HK-2 (cell line): ENCODE measurements around the gene CFAP251.
A peak's percentile ranks its signal among the peaks of the same experiment; 100 is the strongest.
"Not testable (repeated sequence)": the region's sequence is repeated elsewhere in the genome, so short reads cannot be mapped to it uniquely, and the experiment has no call there.

Source experiments
- DNase-seq: peaks from one replicate; pipeline ENCODE4 v3.0.0-alpha.2; 2018; ENCODE audit not compliant: unreplicated experiment

CFAP251 gene

DNA sequence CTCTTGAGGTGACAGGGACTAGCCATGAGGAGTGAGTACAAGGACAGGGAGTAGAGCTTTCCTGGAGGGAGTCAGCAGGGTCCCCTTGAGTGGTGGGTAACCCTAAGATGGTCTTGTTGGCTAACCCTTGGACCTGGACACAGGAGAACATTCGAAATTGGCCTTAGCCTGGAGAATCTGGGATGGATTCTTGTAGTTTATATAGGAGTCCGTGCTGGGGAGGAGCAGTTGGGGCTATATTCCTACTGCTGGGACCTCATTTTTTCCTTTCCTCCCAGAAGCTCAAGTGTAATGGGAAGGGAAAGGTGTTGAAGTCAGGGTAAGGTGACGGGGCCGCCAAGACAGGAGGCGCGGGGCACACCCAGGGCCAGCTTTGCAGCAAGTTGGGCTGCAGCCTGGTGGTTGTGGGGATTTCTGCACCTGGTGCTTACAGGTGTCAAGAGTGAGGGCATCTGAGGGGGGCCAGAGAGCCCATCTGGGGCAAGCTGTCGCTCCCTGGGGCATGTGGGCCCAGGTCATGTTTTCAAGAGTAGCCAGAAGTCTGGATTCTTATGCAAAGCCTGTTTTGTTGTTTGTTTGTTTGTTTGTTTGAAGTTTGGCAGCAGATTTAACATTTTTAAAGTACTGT lies 108.4 kb downstream of the CFAP251 start:
- no peak for DNase-seq

DNA sequence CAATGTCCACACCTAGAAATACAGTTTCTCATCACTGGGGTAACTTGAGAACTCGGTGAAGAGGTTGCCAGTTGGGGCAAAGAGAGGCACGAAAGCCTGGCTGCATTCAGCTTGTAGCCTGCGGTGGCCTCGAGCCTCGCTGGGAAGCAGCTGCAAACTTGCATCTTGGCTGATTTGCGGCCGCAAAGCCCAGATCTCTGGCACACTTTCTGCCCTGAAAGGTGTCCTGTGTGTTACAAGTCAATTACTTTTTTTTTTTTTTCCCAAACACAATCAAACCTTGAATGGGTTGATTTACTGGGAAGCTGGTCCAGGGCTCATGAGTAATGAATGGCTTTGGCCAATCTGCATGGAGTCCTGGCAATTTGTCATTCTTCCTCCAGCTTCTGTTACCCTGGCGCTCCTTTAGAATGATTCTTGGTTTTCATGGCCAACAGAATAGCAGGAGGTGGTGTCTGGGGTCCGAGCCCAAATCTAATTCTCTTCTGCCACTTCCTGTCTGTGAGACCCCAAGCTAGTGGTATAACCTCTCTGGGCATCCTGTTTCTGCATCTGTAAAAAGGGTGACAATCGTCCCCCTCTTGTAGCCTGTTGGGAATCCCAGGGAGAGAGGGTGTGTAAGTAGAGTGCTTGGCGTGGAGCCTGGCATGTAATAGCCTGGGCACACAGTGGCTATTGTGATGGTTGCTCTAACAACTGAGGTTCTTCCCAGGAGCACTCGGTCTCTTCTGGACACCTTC lies 109.9 kb downstream of the CFAP251 start:
- no peak for DNase-seq

DNA sequence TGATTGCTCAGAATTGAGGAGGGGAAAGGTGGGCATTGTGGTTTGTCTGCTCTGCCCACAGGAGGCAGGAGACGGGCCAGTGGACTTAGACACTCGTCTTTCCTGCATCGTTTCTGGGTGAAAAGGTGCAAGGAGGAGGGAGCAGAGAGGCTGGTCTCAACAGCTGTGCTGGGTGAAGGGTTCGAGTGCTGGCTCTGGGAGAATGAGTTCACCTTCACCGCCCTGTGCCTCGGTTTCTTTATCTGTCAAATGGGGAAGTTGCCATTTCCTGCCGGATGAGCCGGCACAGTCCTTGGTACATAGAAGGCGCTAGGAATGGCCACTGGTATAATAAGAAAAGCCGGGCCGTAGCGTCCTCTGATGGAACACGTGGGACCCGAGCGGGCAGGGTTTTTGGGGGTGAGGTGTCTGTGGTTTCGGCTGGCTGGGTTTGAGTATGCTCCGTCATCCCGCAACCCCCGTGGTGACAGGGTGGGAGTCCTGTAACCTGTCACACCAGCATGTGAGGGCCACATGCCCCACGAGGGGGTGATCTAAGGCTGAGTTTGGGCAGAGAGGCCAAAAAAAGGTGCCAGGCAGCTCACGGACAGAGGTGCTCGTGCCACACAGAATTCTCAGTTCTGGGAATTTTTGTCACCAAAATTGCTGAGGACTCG lies 110.6 kb downstream of the CFAP251 start:
- no peak for DNase-seq

DNA sequence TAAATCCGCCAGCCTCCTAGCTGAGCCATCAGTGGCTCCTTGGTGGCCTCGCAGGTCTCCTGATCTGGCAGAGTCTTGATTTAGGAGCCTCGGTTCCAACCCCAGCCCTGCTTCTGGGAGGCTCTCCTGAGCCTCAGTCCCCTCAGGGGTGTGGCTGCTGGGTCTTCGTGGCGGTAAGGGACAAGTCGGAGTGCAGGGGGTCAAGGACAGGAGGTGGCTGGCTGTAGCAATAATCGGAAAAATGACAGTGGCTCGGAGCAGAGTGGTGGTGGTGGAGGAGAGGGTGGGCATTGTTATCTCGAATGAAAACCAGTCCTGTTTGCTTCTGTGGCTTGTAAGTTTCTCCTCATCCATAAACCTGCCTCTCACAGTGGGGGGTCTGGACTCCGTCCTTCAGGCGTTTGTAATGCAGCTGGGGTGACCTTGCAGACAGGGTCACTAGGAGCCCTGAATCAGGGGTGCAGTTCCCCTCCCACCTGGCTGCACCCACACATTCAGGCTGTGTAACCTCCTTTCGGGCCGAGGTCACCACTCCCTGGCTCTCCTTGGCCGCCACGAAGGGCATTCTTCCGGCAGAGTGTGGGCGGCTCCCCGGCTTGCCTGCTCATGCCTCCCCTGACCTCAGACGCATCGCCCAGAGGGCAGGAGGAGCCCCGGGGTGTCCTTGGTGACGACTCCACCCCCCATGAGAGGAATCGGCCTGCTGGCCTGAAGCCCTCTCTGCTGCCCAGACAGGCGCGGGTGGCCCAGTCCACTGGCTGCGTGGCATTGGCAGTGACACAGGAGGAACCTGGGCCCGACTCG lies 111.4 kb downstream of the CFAP251 start:
- DNase-seq = no peak

DNA sequence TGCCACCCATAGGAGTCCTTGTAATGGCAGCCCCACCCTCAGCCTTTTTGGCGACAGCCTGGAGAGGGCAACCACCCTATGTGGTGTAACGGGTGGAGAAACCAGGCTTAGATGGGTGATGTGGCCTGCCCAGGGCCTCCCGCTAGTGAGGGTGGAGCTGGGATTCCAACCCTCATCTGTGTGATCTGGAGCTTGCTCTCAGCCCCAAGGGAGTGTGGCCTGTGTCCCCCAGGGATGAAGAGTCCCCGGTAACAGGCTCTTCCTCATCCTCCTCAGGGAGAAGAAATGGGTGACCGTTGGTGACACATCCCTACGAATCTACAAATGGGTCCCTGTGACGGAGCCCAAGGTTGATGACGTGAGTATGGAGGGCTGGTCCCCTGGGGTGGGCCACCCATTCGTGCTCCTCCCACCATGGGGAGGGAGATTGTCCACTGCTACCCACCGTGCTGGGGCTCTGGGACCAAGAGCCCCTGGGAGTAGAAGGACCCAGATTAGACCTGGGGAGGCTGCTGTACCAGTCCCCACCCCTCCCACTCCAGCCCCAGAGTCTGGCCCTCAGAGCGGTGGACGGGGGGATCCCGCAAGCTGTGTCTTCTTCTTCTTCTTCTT lies 112.1 kb downstream of the CFAP251 start:
- DNase-seq = no peak

DNA sequence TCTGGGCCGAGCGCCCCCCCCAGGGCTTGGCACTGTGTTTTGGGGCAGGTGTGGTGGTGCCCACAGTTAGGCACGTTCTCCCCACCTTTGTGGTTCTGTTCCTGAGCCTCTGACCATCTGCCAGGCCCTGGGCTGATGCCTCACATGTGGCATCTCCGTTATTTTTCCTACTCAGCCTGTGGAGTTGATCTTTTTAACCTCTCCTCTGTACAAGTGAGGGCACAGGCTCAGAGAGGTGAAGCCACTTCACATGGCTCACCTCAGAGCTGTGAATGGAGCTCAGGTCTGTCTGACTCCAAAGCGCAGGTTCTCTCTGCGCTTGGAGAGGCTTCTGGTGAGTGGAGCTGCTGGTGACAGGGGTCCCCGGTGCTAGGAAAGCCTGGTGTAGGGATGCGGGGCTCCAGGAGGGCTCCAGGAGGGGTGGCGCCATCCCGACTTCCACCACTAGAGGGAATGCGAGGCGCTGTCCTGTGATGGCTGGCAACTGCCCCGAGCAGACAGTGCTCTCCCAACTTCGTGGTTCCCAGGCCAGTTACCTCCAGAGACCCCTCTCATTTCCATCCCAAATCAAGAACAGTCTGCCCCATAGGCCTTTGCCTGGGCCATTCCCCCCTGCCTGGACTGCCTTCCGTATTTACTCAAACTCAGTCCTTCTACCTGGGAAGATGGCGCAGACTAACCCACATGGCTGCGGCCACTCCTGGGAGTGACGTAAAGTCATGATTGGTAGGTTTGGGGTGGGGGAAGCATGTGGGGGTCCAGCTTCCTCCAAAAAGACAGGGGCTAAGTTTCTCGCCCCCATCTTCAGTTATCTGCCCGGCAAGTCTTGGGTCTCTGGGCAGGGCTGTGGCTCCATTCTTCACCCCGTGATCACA lies 113.2 kb downstream of the CFAP251 start:
- DNase-seq = peak; percentile 56

DNA sequence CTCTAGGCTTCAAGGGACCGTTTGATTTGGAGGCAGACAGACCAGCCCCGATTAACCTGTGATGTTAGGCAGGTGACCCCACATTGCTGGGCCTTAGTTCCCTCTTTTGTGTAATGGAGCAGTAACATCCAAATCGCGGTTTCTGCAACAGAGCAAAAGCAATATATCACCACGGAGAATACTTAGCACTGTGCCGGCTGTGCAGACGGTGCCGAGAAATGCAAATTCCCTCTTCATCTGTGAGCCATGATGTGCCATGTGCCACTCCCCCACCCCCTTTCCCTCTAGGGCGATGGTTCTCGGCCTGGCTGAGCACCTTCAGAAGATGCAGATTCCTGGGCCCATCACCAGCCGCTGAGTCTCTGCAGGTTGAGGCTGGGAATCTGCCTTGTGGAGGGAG lies 114.2 kb downstream of the CFAP251 start:
- DNase-seq = no peak

DNA sequence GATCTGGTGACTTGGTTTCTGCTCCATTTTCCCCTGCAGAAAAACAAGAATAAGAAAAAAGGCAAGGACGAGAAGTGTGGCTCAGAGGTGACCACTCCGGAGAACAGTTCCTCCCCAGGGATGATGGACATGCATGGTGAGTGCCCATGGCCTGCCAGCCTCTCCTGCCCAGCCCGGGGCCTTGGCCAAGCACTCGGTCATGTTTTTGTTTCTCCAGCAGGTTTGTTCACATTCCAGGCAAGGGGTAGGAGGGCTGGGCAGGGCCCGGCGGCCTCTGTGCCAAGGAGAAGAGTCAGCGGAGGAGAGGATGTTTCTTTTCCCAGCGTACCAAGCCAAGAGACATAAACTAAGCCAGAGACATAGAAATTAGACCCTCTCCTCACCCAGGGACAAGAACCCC lies 116.9 kb downstream of the CFAP251 start:
- DNase-seq = no peak

DNA sequence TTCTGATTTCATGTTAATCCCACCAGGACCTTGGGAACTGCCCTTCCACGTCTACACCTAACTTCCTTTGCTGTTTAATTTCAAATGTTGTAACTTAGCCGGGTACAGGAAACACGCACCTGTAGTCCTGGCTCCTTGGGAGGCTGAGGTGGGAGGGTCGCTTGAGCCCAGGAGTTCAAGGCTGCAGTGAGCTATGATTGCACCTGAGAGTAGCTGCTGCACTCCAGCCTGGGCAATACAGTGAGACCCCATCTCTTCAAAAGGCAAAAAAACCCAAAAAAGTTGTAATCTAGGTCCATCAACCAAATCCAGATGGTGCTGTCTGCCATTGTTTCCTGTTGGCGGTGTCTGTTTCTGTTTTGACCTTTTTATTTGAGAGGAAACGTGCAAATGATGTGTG lies 117.8 kb downstream of the CFAP251 start:
- no peak for DNase-seq

DNA sequence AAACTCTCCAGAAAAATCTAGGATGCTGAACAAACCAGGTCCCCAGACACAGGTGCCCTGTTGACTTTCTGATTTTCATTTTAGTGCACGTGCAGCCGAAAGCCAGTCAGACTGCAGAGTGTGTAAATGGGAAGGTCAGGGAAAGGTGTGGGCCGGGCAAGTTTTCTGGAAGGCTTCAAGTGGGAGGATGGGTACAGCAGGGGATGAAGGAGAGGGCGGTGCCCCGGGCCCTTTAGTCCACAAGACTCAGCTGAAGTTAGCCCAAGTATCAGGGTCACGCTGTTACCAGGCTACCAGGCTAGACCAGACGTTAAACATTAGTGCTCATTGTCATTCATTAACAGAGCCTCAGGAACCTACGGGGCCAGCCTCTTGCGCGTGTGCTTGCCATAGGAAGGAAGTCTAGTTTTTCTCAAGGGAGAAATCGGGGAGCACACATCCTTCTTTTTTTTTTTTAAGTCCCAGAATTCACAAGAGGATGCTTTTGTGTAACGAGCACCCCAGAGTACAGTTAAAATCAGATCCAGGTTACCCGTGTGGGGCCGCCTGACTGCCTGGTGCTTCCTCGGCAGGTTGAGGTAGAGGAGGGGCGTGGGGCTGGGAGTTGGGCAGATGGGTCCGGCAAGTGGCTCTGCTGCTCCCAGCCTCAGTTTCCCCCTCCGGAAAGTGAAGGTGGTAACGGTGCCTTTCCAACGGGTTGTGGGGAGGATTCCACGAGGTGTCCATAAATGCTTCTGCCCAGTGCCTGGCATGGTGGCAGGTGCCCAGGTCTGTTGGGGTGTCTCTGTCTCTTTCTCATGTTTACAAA lies 122.4 kb downstream of the CFAP251 start:
- peak; percentile 74 for DNase-seq

DNA sequence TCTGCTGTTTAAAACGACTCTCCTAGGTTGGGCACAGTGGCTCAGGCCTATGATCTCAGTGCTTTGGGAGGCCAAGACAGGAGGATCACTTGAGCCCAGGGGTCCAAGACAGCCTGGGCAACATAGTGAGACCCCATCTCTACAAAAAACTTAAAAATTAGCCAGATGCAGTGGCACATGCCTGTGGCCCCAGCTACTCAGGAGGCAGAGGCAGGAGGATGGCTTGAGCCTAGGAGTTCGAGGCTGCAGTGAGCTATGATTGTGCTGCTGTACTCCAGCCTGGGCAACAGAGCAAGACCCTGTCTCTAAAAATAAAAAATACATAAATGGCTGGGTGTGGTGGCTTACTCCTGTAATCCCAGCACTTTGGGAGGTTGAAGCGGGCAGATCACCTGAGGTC lies 123.1 kb downstream of the CFAP251 start:
- DNase-seq = not testable (repeated sequence)

DNA sequence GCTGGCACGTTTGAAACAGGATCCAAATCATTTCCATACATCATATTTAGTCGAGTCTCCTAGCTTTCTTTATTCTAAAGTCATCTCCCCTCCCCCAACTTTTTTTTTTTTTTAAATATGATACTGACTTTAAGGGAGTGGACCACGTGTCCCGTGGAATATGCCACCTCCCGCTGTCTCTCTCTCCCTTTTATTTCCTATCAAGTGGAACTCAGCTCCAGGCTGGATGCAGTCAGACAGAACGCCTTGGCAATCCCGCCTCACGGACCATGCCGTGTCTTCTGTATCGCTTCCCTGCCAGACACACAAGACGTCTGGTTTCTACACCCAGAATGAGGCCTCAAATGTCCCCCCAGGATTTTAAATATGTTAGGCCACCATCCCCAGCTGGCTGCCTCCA lies 124.5 kb downstream of the CFAP251 start:
- DNase-seq = no peak

DNA sequence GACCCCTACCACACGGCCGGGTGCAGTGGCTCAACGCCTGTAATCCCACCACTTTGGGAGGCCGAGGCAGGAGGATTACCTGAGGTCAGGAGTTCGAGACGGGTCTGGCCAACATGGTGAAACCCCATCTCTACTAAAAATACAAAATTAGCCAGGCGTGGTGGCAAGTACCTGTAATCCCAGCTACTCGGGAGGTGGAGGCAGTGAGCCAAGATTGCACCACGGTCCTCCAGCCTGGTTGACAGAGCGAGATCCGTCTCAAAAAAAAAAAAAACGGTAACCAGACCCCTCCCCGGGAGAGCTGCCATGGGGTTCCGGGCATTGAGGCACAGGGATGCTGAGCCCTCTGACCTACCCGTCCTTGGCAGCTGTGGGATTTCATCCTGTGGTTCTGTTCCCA lies 125.1 kb downstream of the CFAP251 start:
- DNase-seq = no peak

DNA sequence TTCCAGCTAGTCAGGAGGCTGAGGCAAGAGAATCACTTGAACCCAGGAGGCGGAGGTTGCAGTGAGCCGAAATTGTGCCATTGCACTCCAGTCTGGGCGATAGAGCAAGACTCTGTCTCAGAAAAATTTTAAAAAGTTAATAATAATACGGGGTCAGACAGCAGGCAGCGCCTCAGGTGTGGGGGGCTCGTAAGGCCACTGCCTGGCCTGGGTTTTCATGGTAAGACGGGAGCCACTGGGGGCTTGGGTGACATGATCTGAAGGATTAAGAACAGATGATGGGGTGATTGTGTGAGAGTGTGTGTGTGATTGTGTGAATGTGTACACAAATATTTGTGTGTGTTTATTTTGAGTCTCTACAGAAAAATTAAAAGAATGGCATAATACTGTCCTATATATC lies 126.9 kb downstream of the CFAP251 start:
- no peak for DNase-seq

DNA sequence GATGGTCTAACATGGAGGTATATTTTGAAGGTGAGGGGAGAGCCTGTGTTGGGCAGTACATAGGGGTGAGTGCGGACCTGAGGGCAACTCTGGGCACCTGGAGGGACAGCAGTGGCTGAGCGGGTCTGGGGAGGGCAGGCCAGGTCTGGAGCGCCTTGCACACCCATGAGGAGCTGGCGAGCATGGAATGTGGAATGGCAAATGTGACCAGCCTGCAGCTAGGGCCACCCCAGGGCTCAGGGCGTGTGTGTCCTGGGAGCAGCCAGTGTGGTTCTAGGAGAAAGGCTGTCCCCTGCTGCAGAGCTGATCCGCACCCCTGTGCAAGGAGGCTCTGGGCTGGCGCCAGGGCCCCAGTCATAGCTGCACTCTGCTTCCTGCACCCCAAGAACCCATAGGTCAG lies 127.8 kb downstream of the CFAP251 start:
- no peak for DNase-seq

DNA sequence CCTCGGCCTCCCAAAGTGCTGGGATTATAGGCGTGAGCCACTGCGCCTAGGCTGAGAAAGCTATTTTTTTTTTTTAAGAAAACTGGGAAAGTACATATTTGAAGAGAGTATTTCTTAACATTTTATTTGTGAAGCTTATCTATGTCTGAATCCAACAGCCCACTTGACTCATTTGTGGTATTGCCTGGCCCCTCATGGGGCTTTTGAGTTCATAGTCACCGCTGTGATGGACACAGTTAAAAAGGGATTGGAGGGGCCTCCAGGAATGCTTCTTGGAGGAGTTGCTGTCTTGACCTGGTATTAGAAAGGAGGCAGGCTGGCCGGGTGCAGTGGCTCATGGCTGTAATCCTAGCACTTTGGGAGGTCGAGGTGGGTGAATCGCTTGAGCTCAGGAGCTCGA lies 129.8 kb downstream of the CFAP251 start:
- DNase-seq = no peak

DNA sequence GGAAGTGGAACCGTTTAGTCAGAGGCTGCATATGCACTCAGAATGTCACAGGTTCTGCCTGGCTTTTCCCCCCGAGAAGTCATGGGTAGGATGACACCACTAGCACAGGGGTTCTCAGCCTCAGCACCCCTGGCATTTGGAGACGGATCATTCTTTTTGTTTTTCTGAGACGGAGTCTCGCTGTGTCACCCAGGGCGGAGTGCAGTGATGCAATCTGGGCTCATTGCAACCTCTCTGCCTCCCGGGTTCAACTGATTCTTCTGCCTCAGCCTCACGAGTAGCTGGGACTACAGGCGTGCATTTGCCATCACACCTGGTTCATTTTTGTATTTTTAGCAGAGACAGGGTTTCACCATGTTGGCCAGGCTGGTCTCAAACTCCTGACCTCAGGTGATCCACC lies 131.4 kb downstream of the CFAP251 start:
- DNase-seq = no peak

DNA sequence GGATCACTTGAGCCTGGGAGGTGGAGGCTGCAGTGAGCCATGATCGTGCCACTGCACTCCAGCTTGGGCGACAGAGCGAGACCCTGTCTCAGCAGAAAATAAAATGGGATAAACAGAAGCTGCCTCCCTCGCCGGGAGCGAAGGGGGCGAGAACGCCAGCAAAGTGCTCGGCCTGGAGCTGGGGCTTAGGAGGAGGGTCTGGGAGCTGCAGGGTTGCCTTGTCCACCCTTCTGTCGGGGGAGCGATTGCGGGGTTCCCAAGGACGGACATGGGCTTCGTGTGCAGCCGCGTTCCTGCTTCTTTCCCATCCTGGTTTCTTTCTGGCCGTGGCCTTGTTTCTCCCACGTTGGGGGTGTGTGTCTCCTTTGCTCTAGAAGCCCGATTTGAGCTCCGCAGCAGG lies 132.3 kb downstream of the CFAP251 start:
- DNase-seq = no peak

DNA sequence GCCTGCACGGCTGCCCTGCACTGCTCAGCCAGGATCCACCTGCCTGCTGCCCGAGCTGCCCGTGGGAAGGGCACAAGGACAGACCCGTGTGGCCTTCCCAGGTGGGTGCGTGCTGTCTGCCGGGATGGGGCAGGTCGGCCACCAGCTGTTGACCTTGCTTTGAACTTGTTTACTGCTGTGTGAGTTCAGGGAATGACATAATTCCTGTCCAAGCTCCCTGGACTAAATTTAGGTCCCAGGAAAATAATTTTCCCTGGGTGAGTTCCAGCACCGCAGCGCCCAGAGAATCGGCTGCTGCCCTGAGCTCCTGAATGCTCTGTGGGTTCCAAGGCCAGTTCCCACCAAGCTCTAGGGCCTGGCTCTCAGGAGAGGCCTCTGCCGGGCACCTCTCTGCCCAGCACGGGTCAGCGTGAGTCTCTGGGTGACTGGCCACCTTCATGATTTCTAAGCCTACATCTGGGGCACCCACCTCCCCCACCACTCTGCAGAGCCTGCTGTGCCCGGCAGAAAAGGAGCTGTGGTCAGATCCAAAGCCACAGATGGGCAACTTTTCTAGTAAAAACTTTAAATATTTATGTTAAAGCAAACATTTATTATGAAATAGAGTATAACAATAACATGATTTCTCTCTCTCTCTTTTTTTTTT lies 133.0 kb downstream of the CFAP251 start:
- no peak for DNase-seq

DNA sequence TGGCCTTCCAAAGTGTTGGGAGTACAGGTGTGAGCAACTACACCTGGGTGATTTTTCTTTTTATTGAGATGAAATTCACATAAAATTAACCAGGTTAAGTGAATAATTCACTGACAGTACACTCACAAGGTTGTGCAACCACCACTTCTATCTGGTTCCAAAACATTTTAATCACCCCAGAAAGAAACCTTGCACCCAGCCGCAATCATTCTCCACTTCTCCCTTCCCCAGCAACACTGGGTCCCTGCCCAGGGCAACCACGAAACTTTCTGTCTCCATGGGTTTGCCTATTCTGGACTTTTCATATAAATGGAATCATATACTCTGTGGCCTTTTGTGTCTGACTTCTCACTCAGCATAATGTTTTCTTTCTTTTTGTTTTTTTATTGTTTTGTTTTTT lies 133.9 kb downstream of the CFAP251 start:
- DNase-seq = no peak
